ENCODE results near the gene CSAG3.

- TF ChIP-seq ZFX (IDR thresholded peaks at IDR 0.05; ENCODE audit: borderline replicate concordance), result no peak
- no peak for TF ChIP-seq CTCF (IDR thresholded peaks at IDR 0.05)
These were observed 33.6 kb upstream of the CSAG3 start for GRCh38 chrX:152725409-152725808.
